OCI-LY7 (cell line): ENCODE data around the gene MPPED1. TPM values are rescaled to one million over a fixed set of nuclear protein-coding genes. Genes with fewer than 3 reads are reported as not detected.

ENCODE experiments used
- BruUV-seq: library from RNA; stranded (reverse); fragments of 400-500 nt; replicated peaks from 2 replicates; lab custom pipeline; 2021; lab: Mats Ljungman, UMichigan
- CTCF ChIA-PET: fragments of 300-600 bp; sonication (Branson Sonifier 250); formaldehyde crosslinking; loops from one replicate; lab custom pipeline; 2022; ENCODE audit warnings: antibody characterized with exemption; ENCODE audit not compliant: unreplicated experiment; lab: Charles Lee
- POLR2A ChIA-PET: fragments of 300-600 bp; sonication (Branson Sonifier 250); formaldehyde crosslinking; loops from one replicate; lab custom pipeline; 2022; ENCODE audit warnings: antibody characterized with exemption; lab: Charles Lee
- DNase-seq: peaks from one replicate; pipeline ENCODE4 v3.0.0-alpha.2; 2015; ENCODE audit warnings: low spot score
- H2AFZ ChIP-seq: fragments of 200-600 bp; sonication (generic), shearing (Covaris generic); 2 replicates; pipeline ENCODE4 v1.6.1; 2014; ENCODE audit warnings: mild to moderate bottlenecking, antibody characterized with exemption, low read length, moderate library complexity
- H3K27ac ChIP-seq: fragments of 200-600 bp; sonication (generic); 2 replicates; pipeline ENCODE4 v1.5.1; 2014; ENCODE audit warnings: mixed run types, low read depth, mild to moderate bottlenecking, moderate library complexity, low read length, inconsistent platforms; ENCODE audit not compliant: poor library complexity, severe bottlenecking
- H3K36me3 ChIP-seq: fragments of 200-600 bp; sonication (generic); 2 replicates; pipeline ENCODE4 v1.6.1; 2014; ENCODE audit warnings: mild to moderate bottlenecking, antibody characterized with exemption, low read length, moderate library complexity, mixed read lengths; ENCODE audit not compliant: insufficient read depth
- H3K4me1 ChIP-seq: fragments of 200-600 bp; sonication (generic); 2 replicates; pipeline ENCODE4 v1.5.1; 2014; ENCODE audit warnings: mild to moderate bottlenecking, low read length; ENCODE audit not compliant: insufficient read depth, poor library complexity, severe bottlenecking
- H3K4me2 ChIP-seq: fragments of 200-600 bp; sonication (generic); 2 replicates; pipeline ENCODE4 v1.6.1; 2014; ENCODE audit warnings: mild to moderate bottlenecking, low read length
- H3K4me3 ChIP-seq: fragments of 200-600 bp; sonication (generic); 2 replicates; pipeline ENCODE4 v1.5.1; 2014; ENCODE audit warnings: mild to moderate bottlenecking, low read depth, low read length; ENCODE audit not compliant: poor library complexity, severe bottlenecking
- H3K79me2 ChIP-seq: fragments of 200-600 bp; sonication (generic); 2 replicates; pipeline ENCODE4 v1.6.1; 2016; ENCODE audit warnings: low read depth, mild to moderate bottlenecking, low read length, moderate library complexity, mixed read lengths; ENCODE audit not compliant: insufficient read depth
- H3K9me2 ChIP-seq: fragments of 200-600 bp; sonication (generic); 2 replicates; pipeline ENCODE4 v1.6.1; 2016; ENCODE audit warnings: mild to moderate bottlenecking, low read length, mixed read lengths; ENCODE audit not compliant: insufficient read depth
- H3K9me3 ChIP-seq: fragments of 200-600 bp; sonication (generic); 2 replicates; pipeline ENCODE4 v1.6.1; 2014; ENCODE audit warnings: mild to moderate bottlenecking, mixed run types, low read length, mixed read lengths
- H4K20me1 ChIP-seq: fragments of 200-600 bp; sonication (generic); 2 replicates; pipeline ENCODE4 v1.6.1; 2014; ENCODE audit warnings: mild to moderate bottlenecking, antibody characterized with exemption, low read length, moderate library complexity, mixed read lengths; ENCODE audit not compliant: insufficient read depth
- CTCF ChIP-seq: fragments of 200-600 bp; sonication (generic); conservative IDR thresholded peaks from 2 replicates; pipeline ENCODE4 v1.5.1; 2014; ENCODE audit warnings: mild to moderate bottlenecking, antibody characterized with exemption, low read length, moderate library complexity, mixed read lengths
- EZH2phosphoT487 ChIP-seq: fragments of 200-600 bp; sonication (generic); IDR thresholded peaks from 2 replicates; pipeline ENCODE4 v1.6.1; 2018; ENCODE audit warnings: low read depth, borderline replicate concordance, mild to moderate bottlenecking, mixed run types, antibody characterized with exemption, low read length, moderate library complexity, mixed read lengths
- intact Hi-C: fragments of 100-400 bp; cut with micrococcal nuclease; formaldehyde crosslinking; loops from one replicate; pipeline ENCODE4 v1.10.0; 2022; ENCODE audit not compliant: unreplicated experiment
- total RNA-seq, 2 experiments: library from RNA; depleted of rRNA in 1 of 2; stranded (reverse); fragments of >200 nt in 1 of 2; shearing (Covaris generic) in 1 of 2; gene quantifications; 2 replicates each; pipeline ENCODE4 v1.2.3, GENCODE V29; 2014 to 2022

MPPED1 gene
- total RNA-seq, 2 experiments from 2014 or later = not detected

- Histone ChIP-seq H3K36me3 (no peaks in the 10 kb centered on the region), H2AFZ (no peak overlapping the region), H3K9me2 (no peaks in the 10 kb centered on the region), H3K79me2 (no peaks in the 10 kb centered on the region), H3K27ac (no peak overlapping the region), H3K4me3 (no peak overlapping the region), H3K9me3 (no peaks in the 10 kb centered on the region), H3K4me2 (no peak overlapping the region), H3K4me1 (no peaks in the 10 kb centered on the region), H4K20me1 (no peaks in the 10 kb centered on the region)
- ChIA-PET POLR2A (interaction anchor here (0.9 kb wide), 1 partner anchor 15 kb away, joined by 3 read pairs; no protein-coding TSS in a partner anchor), CTCF (no interaction called here)
- TF ChIP-seq EZH2phosphoT487 (no peak), CTCF (no peak)
- no TSS peak for BruUV-seq
- no peak for DNase-seq
- intact Hi-C loops = no loop called here
These were observed 45.9 kb upstream of the MPPED1 start for GRCh38 chr22:43365715-43366440.

GRCh38 chr22:43370036-43370435, 41.8 kb upstream of the MPPED1 start:
- DNase-seq = no peak
- Histone ChIP-seq H3K9me3 (no peaks in the 10 kb centered on the region), H3K27ac (no peak overlapping the region), H3K79me2 (no peaks in the 10 kb centered on the region), H3K36me3 (no peaks in the 10 kb centered on the region), H3K4me1 (no peaks in the 10 kb centered on the region), H3K9me2 (no peaks in the 10 kb centered on the region), H3K4me2 (no peak overlapping the region), H2AFZ (no peak overlapping the region), H4K20me1 (no peaks in the 10 kb centered on the region), H3K4me3 (no peak overlapping the region)
- no peak for TF ChIP-seq CTCF
- no peak for TF ChIP-seq EZH2phosphoT487
- BruUV-seq = no TSS peak
- intact Hi-C loops = no loop called here
- ChIA-PET POLR2A (interaction anchor here (0.6 kb wide), 2 partner anchors 38 to 466 kb away, joined by 3 to 4 read pairs; no protein-coding TSS in a partner anchor), CTCF (no interaction called here)

DNA sequence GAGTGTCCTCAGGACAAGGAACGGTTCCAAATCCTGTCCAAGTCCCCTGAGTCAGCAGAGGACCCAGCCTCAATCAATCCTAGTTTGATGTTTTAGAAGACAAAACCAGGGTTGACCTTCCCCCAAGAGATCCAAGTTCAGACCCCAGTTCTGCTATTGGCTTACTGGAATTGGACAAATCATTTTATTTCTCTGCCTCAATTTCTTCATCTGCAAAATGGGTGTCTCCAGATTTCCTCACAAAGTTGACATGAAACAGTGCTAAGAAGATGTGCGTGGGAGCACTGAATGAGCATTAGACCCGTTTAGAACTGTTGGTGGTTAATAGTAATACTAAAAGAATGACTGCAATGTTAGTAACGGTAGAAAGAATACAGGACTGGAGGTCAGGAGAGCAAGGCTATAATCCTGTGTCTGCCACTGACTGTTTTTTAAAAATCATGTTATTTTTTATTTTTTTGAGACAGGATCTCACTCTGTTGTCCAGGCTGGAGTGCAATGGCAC, 35.8 kb upstream of the MPPED1 start:
- ChIA-PET POLR2A (no interaction called here), CTCF (no interaction called here)
- Histone ChIP-seq H3K79me2 (no peaks in the 10 kb centered on the region), H3K36me3 (no peaks in the 10 kb centered on the region), H3K4me2 (no peak overlapping the region), H3K9me3 (no peaks in the 10 kb centered on the region), H3K9me2 (no peaks in the 10 kb centered on the region), H3K27ac (no peak overlapping the region), H4K20me1 (no peaks in the 10 kb centered on the region), H2AFZ (no peak overlapping the region), H3K4me1 (no peaks in the 10 kb centered on the region), H3K4me3 (no peak overlapping the region)
- no TSS peak for BruUV-seq
- intact Hi-C loops = no loop called here
- DNase-seq = no peak
- TF ChIP-seq EZH2phosphoT487 (no peak), CTCF (no peak)
